OCI-LY1 (cell line): Measurements from ENCODE around the gene SEMA3G.

Experiments
- H2AFZ ChIP-seq: fragments of 200-600 bp; sonication (generic), shearing (Covaris generic); 2 replicates; pipeline ENCODE4 v1.6.0; 2014; ENCODE audit warnings: antibody characterized with exemption, mild to moderate bottlenecking, low read length
- H3F3A ChIP-seq: fragments of 200-600 bp; sonication (generic), shearing (Covaris generic); 2 replicates; pipeline ENCODE4 v1.6.0; 2014; ENCODE audit warnings: mild to moderate bottlenecking, antibody characterized with exemption, low read length, moderate library complexity; ENCODE audit not compliant: insufficient read depth
- H3K27ac ChIP-seq: fragments of 200-600 bp; sonication (generic); 2 replicates; pipeline ENCODE4 v1.5.1; 2014; ENCODE audit warnings: low read length, mixed run types, mild to moderate bottlenecking, low read depth; ENCODE audit not compliant: poor library complexity, severe bottlenecking
- H3K27me3 ChIP-seq: fragments of 200-600 bp; sonication (generic); 2 replicates; pipeline ENCODE4 v1.6.0; 2014; ENCODE audit warnings: antibody characterized with exemption, mild to moderate bottlenecking, low read length, moderate library complexity; ENCODE audit not compliant: insufficient read depth
- H3K36me3 ChIP-seq: fragments of 200-600 bp; sonication (generic); 2 replicates; pipeline ENCODE4 v1.6.1; 2014; ENCODE audit warnings: mild to moderate bottlenecking, antibody characterized with exemption, low read length, moderate library complexity, mixed read lengths; ENCODE audit not compliant: insufficient read depth
- H3K4me1 ChIP-seq: fragments of 200-600 bp; sonication (generic); 2 replicates; pipeline ENCODE4 v1.5.1; 2014; ENCODE audit warnings: mild to moderate bottlenecking, low read length, moderate library complexity; ENCODE audit not compliant: insufficient read depth, severe bottlenecking
- H3K4me2 ChIP-seq: fragments of 200-600 bp; sonication (generic), shearing (Covaris generic); 2 replicates; pipeline ENCODE4 v1.6.1; 2014; ENCODE audit warnings: low read length
- H3K4me3 ChIP-seq: fragments of 200-600 bp; sonication (generic); 2 replicates; pipeline ENCODE4 v1.5.1; 2014; ENCODE audit warnings: low read length, low read depth, mild to moderate bottlenecking, mixed read lengths; ENCODE audit not compliant: poor library complexity, severe bottlenecking
- H3K79me2 ChIP-seq: fragments of 200-600 bp; shearing (Covaris generic); 2 replicates; pipeline ENCODE4 v1.6.1; 2016; ENCODE audit warnings: mixed run types, low read length, mixed read lengths; ENCODE audit not compliant: insufficient read depth
- H3K9ac ChIP-seq: fragments of 200-600 bp; sonication (generic), shearing (Covaris generic); 2 replicates; pipeline ENCODE4 v1.6.1; 2014; ENCODE audit warnings: mild to moderate bottlenecking, low read length, mixed read lengths
- H3K9me2 ChIP-seq: fragments of 200-600 bp; sonication (generic), shearing (Covaris generic); 2 replicates; pipeline ENCODE4 v1.6.1; 2014; ENCODE audit warnings: low read depth, mild to moderate bottlenecking, low read length, mixed read lengths
- H3K9me3 ChIP-seq: fragments of 200-600 bp; shearing (Covaris generic); 2 replicates; pipeline ENCODE4 v1.6.1; 2014; ENCODE audit warnings: low read length, mixed read lengths
- H4K20me1 ChIP-seq: fragments of 200-600 bp; sonication (generic), shearing (Covaris generic); 2 replicates; pipeline ENCODE4 v1.6.0; 2016; ENCODE audit warnings: mild to moderate bottlenecking, low read length; ENCODE audit not compliant: insufficient read depth
- EZH2 ChIP-seq: fragments of 200-600 bp; sonication (generic), shearing (Covaris generic); IDR thresholded peaks from 2 replicates; pipeline ENCODE4 v1.8.0; 2017; ENCODE audit warnings: borderline replicate concordance, mixed run types, mild to moderate bottlenecking, antibody characterized with exemption, low read length, moderate library complexity, mixed read lengths
- TF ChIP-seq, protein P1 (sequence below): fragments of 200-600 bp; sonication (generic), shearing (Covaris generic); IDR thresholded peaks from 2 replicates; pipeline ENCODE4 v1.5.1; 2017; ENCODE audit warnings: mild to moderate bottlenecking, antibody characterized with exemption, low read length, moderate library complexity, mixed read lengths

The SEMA3G gene

DNA sequence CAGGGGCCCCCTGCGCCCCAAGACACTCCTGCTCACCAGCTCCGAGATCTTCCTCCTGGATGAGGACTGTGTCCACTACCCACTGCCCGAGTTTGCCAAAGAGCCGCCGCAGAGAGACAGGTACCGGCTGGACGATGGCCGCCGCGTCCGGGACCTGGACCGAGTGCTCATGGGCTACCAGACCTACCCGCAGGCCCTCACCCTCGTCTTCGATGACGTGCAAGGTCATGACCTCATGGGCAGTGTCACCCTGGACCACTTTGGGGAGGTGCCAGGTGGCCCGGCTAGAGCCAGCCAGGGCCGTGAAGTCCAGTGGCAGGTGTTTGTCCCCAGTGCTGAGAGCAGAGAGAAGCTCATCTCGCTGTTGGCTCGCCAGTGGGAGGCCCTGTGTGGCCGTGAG is 47.2 kb upstream of the SEMA3G start:
- Histone ChIP-seq H3K27me3 (no peaks in the 10 kb centered on the region; the same call in 1 of the 2 replicates), H3F3A (no peaks in the 10 kb centered on the region), H3K9me3 (no peaks in the 10 kb centered on the region), H3K9ac (no peak overlapping the region), H3K4me2 (no peak overlapping the region), H3K4me1 (no peaks in the 10 kb centered on the region), H3K36me3 (peaks cover 58% of the 10 kb centered on the region; the same call in 1 of the 2 replicates), H3K4me3 (no peak overlapping the region), H4K20me1 (no peaks in the 10 kb centered on the region), H3K79me2 (no peaks in the 10 kb centered on the region), H2AFZ (no peak overlapping the region), H3K9me2 (no peaks in the 10 kb centered on the region), H3K27ac (no peak overlapping the region)
- TF ChIP-seq EZH2, result no peak
- TF ChIP-seq, protein P1, sequence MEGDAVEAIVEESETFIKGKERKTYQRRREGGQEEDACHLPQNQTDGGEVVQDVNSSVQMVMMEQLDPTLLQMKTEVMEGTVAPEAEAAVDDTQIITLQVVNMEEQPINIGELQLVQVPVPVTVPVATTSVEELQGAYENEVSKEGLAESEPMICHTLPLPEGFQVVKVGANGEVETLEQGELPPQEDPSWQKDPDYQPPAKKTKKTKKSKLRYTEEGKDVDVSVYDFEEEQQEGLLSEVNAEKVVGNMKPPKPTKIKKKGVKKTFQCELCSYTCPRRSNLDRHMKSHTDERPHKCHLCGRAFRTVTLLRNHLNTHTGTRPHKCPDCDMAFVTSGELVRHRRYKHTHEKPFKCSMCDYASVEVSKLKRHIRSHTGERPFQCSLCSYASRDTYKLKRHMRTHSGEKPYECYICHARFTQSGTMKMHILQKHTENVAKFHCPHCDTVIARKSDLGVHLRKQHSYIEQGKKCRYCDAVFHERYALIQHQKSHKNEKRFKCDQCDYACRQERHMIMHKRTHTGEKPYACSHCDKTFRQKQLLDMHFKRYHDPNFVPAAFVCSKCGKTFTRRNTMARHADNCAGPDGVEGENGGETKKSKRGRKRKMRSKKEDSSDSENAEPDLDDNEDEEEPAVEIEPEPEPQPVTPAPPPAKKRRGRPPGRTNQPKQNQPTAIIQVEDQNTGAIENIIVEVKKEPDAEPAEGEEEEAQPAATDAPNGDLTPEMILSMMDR, result no peak

DNA sequence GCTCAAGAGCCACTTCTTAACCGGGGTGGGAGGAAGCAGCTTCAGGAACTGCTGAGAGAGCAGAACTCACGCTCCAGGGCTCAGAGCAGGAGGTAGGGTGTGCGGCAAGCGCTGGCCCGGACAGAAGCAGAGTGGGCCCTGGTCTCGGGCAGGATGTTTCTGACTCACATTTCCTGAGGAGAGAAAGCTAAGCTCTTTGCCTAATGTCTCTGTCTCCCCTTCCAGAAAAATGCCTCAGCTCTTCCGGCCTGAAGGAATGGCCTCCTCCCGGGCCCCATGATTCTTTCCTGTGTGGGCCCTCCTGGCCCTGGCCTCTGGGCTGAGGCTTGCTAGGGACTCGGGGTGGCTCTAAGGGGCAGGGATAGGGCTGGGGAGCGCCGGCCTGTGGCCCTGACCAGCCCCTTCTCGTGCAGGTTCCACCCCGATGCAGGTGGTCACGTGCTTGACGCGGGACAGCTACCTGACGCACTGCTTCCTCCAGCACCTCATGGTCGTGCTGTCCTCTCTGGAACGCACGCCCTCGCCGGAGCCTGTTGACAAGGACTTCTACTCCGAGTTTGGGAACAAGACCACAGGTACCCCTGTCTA is 46.1 kb upstream of the SEMA3G start:
- H3K27me3 ChIP-seq, result no peaks in the 10 kb centered on the region
- no peak for TF ChIP-seq EZH2
- TF ChIP-seq, protein P1, result no peak
- H3K9me2 ChIP-seq, result no peaks in the 10 kb centered on the region
- peaks cover 68% of the 10 kb centered on the region; the same call in 1 of the 2 replicates for H3K36me3 ChIP-seq
- H3K4me1 ChIP-seq, result no peaks in the 10 kb centered on the region
- H3K4me2 ChIP-seq, result no peak overlapping the region
- H2AFZ ChIP-seq, result no peak overlapping the region
- H3K9me3 ChIP-seq, result no peaks in the 10 kb centered on the region
- H3K4me3 ChIP-seq, result no peak overlapping the region
- H3K9ac ChIP-seq, result no peak overlapping the region
- H3F3A ChIP-seq, result no peaks in the 10 kb centered on the region
- no peak overlapping the region for H3K27ac ChIP-seq
- H4K20me1 ChIP-seq, result no peaks in the 10 kb centered on the region
- no peaks in the 10 kb centered on the region for H3K79me2 ChIP-seq

DNA sequence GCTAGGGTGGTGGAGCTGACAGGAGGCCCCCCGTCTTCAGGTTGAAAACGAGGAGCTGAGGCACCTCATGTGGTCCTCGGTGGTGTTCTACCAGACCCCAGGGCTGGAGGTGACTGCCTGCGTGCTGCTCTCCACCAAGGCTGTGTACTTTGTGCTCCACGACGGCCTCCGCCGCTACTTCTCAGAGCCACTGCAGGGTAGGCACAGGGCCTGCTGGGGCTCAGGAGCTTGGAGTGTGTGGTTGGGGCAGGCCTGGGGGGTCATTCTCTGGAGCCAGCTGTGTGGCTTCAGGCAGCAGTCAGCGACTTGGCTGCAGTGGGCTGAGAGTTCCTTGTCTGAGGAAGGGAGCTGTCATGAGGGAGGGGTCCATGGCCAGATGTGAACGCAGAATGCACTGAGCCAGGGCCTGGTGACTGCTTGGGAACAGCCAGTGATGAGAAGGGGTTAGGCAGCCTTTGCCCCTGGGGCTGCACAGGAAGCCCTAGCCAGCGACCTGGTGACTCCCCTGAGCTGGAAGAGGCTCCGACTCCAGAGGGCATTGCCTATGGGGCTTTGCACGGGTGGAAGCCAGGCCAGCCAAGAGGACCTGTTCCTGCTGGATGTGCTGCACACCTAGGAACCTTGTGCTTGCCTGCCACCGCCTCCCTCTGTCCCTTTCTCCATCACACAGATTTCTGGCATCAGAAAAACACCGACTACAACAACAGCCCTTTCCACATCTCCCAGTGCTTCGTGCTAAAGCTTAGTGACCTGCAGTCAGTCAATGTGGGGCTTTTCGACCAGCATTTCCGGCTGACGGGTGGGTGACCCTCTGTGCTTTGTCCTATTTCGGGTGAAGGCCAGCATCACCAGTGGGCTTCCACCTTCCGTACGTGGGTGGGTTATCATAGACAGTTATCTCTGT is 45.4 kb upstream of the SEMA3G start:
- H3K9ac ChIP-seq, result no peak overlapping the region
- no peak overlapping the region for H3K4me3 ChIP-seq
- no peaks in the 10 kb centered on the region for H3K27me3 ChIP-seq
- no peaks in the 10 kb centered on the region for H4K20me1 ChIP-seq
- H3K79me2 ChIP-seq, result no peaks in the 10 kb centered on the region
- no peaks in the 10 kb centered on the region for H3K9me3 ChIP-seq
- H3K9me2 ChIP-seq, result no peaks in the 10 kb centered on the region
- H3K36me3 ChIP-seq, result peaks cover 70% of the 10 kb centered on the region; the same call in 1 of the 2 replicates
- no peak overlapping the region for H3K4me2 ChIP-seq
- H3F3A ChIP-seq, result no peaks in the 10 kb centered on the region
- H2AFZ ChIP-seq, result no peak overlapping the region
- no peak overlapping the region for H3K27ac ChIP-seq
- no peaks in the 10 kb centered on the region for H3K4me1 ChIP-seq
- TF ChIP-seq EZH2, result no peak
- TF ChIP-seq, protein P1, result no peak
